Ishikawa (cell line): ENCODE measurements around the gene TENM3.

Experiments
- CEBPB ChIP-seq: IDR thresholded peaks from 2 replicates; pipeline ENCODE4 v1.6.1; 2012
- CREB1 ChIP-seq: IDR thresholded peaks from 2 replicates; pipeline ENCODE4 v1.6.1; 2012; ENCODE audit warnings: low read depth
- EGR1 ChIP-seq: IDR thresholded peaks from 2 replicates; pipeline ENCODE4 v1.6.1; 2012
- EP300 ChIP-seq: IDR thresholded peaks from 2 replicates; pipeline ENCODE4 v1.6.1; 2012; ENCODE audit warnings: borderline replicate concordance
- NFIC ChIP-seq: IDR thresholded peaks from 2 replicates; pipeline ENCODE4 v1.6.1; 2012
- RAD21 ChIP-seq: IDR thresholded peaks from 2 replicates; pipeline ENCODE4 v1.6.1; 2012; ENCODE audit warnings: low read depth
- TAF1 ChIP-seq: IDR thresholded peaks from 2 replicates; pipeline ENCODE4 v1.6.1; 2012; ENCODE audit warnings: low read depth, mild to moderate bottlenecking
- TCF12 ChIP-seq: IDR thresholded peaks from 2 replicates; pipeline ENCODE4 v1.6.1; 2012; ENCODE audit warnings: low read depth
- TEAD4 ChIP-seq: IDR thresholded peaks from 2 replicates; pipeline ENCODE4 v1.6.1; 2012
- YY1 ChIP-seq: IDR thresholded peaks from 2 replicates; pipeline ENCODE4 v1.6.1; 2012; ENCODE audit warnings: low read depth
- ZBTB7A ChIP-seq: IDR thresholded peaks from 2 replicates; pipeline ENCODE4 v1.6.1; 2012; ENCODE audit warnings: low read depth
- TF ChIP-seq, protein P1 (sequence below): IDR thresholded peaks from 2 replicates; pipeline ENCODE4 v1.6.1; 2012; ENCODE audit warnings: low read depth, mild to moderate bottlenecking
- TF ChIP-seq, protein P2 (sequence below): IDR thresholded peaks from 2 replicates; pipeline ENCODE4 v1.6.1; 2012
- TF ChIP-seq, protein P3 (sequence below): IDR thresholded peaks from 2 replicates; pipeline ENCODE4 v1.6.1; 2012

DNA sequence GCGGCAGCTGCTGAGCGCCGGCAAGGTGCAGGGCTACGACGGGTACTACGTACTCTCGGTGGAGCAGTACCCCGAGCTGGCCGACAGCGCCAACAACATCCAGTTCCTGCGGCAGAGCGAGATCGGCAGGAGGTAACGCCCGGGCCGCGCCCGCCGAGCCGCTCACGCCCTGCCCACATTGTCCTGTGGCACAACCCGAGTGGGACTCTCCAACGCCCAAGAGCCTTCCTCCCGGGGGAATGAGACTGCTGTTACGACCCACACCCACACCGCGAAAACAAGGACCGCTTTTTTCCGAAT, 557.0 kb downstream of the TENM3 start:
- TF ChIP-seq, protein P1, sequence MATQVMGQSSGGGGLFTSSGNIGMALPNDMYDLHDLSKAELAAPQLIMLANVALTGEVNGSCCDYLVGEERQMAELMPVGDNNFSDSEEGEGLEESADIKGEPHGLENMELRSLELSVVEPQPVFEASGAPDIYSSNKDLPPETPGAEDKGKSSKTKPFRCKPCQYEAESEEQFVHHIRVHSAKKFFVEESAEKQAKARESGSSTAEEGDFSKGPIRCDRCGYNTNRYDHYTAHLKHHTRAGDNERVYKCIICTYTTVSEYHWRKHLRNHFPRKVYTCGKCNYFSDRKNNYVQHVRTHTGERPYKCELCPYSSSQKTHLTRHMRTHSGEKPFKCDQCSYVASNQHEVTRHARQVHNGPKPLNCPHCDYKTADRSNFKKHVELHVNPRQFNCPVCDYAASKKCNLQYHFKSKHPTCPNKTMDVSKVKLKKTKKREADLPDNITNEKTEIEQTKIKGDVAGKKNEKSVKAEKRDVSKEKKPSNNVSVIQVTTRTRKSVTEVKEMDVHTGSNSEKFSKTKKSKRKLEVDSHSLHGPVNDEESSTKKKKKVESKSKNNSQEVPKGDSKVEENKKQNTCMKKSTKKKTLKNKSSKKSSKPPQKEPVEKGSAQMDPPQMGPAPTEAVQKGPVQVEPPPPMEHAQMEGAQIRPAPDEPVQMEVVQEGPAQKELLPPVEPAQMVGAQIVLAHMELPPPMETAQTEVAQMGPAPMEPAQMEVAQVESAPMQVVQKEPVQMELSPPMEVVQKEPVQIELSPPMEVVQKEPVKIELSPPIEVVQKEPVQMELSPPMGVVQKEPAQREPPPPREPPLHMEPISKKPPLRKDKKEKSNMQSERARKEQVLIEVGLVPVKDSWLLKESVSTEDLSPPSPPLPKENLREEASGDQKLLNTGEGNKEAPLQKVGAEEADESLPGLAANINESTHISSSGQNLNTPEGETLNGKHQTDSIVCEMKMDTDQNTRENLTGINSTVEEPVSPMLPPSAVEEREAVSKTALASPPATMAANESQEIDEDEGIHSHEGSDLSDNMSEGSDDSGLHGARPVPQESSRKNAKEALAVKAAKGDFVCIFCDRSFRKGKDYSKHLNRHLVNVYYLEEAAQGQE, result no peak
- TF ChIP-seq RAD21 (no peak), ZBTB7A (no peak), TEAD4 (no peak), CREB1 (no peak), YY1 (no peak), NFIC (no peak), CEBPB (no peak), TAF1 (no peak), EP300 (no peak), EGR1 (no peak), TCF12 (no peak)
- TF ChIP-seq, protein P2, sequence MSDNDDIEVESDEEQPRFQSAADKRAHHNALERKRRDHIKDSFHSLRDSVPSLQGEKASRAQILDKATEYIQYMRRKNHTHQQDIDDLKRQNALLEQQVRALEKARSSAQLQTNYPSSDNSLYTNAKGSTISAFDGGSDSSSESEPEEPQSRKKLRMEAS, result no peak
- TF ChIP-seq, protein P3, sequence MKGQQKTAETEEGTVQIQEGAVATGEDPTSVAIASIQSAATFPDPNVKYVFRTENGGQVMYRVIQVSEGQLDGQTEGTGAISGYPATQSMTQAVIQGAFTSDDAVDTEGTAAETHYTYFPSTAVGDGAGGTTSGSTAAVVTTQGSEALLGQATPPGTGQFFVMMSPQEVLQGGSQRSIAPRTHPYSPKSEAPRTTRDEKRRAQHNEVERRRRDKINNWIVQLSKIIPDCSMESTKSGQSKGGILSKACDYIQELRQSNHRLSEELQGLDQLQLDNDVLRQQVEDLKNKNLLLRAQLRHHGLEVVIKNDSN, result no peak
